CD4-positive, alpha-beta T cell treated with Interleukin-4 for 4 hours (primary cell): ENCODE results near the gene AMHR2.

ENCODE experiments used
- DNase-seq: peaks from one replicate; pipeline ENCODE4 v3.0.0-alpha.2; 2020

The AMHR2 gene

GRCh38 chr12:53453953-53454640 is 30.4 kb downstream of the AMHR2 start:
- DNase-seq: no peak

DNA sequence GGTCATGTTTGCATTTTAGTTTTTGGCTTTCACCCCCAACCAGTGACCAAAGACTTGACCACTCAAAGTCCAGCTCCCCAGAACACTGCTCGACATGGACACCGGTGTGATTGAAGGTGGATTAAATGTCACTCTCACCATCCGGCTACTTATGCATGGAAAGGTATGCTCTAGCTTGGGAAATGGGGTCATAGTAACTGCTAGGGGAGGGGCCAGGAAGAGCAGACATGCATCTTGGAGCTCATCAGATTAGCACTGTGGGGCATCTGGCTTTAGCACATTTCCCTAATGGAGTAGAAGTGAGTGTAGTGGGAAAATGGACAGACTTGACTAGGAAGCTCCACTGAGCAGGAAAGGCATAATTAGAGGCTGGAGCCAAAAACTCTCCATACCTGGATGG is 31.1 kb downstream of the AMHR2 start:
- no peak for DNase-seq

DNA sequence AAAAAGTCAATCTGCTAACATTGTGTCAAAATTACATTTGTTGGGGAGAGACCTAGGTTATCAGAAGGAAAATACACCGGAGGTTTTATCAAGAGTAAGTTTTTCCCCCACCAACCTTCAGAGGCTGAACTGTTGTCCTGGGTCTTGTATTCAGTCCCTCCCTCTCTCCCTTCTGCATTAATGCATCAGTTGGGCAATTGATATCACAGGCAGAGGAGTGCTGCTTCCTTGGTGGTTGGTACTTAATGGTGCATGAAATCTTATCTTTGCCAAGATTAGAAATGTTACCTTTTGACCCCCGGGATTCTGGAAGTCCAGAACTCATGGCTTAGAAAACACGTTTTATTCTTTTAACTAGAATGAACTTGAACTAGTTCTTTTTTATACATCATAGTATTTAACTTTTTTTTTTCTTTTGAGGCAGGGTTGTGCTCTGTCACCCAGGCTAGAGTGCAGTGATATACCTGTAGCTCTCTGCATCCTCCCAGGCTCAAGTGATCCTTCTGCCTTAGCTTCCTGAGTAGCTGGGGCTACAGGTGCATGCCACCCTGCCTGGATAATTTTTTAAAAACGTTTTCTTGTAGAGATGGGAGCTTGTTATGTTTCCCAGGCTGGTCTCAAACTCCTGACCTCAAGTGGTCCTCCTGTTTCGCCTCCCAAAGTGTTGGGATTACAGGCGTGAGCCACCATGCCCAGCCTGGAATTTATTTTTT is 33.2 kb downstream of the AMHR2 start:
- DNase-seq: no peak

GRCh38 chr12:53459097-53459496 is 35.4 kb downstream of the AMHR2 start:
- no peak for DNase-seq

DNA sequence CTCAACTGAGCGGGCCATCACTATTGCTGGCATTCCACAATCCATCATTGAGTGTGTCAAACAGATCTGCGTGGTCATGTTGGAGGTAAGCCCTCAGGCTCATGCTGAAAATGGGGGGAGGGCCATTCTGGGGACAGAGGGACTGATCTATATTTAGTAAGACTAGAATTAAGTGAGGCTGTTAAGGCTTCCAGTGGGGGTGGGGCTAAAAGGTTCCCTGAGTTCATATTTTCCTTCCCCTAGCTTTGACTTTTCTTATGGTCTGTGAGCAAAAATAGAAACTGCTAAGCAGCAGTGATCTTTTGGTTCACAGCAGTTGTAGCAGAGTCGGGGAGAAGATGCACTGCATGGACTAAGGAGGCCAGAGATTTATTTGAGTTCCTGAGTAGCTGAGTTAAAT is 37.4 kb downstream of the AMHR2 start:
- DNase-seq: no peak

DNA sequence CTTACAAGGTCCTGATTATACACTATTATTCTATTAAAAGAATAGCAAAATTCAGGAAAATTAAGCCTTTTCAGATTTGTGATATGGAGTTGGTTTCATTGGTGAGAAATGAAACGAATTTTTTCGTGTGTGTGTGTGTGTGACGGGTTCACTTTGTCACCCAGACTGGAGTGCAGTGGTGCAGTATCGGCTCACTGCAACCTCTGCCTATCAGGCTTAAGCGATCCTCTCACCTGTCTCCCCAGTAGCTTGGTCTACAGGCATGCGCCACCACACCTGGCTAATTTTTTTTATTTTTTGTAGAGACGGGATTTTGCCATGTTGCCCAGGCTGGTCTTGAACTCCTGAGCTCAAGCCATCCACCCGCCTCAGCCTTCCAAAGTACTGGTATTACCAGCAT is 37.9 kb downstream of the AMHR2 start:
- DNase-seq: no peak

- no peak for DNase-seq
Observed at GRCh38 chr12:53462935-53463334, 39.3 kb downstream of the AMHR2 start.

DNA sequence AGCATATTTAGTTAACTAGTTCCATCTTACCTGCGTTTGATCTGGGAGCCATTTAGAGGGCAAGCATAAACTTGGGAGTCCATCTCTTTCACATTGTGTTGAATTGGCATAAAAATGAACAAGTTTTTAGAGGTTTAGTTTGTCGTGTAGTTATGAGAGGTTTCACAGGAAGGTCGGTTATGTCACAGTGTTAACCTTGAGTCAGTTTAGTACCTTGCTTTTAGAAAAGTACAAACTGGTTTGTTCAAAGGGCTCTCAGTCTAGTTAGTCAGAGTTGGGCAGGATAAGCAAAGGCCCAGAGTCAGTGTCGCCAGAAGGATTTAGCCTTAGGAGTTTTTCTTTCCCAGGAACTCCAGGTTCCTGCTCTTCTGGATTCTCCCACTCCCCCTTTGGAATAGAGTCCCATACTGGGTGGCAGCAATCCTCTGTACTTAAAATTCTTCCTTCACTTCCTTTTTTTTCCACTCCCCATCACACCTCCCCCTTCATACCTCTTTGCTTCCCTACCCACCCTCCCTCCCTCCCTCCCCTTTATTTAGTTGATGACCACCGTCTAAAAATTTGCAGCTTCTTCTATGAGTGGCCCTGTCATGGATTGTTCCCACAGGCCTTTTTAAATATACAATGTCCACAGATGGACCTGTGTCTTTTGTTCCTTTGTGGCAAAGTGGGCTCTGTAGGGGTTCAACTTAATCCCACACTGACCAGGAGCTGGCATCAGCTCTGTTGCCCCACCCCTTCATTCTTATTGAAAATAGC is 40.3 kb downstream of the AMHR2 start:
- no peak for DNase-seq

GRCh38 chr12:53464685-53465418 is 41.2 kb downstream of the AMHR2 start:
- DNase-seq: no peak

- DNase-seq: no peak
Observed at GRCh38 chr12:53465679-53466078, 42.0 kb downstream of the AMHR2 start.

GRCh38 chr12:53466640-53467039 is 43.0 kb downstream of the AMHR2 start:
- DNase-seq: no peak

GRCh38 chr12:53467082-53467481 is 43.4 kb downstream of the AMHR2 start:
- no peak for DNase-seq

DNA sequence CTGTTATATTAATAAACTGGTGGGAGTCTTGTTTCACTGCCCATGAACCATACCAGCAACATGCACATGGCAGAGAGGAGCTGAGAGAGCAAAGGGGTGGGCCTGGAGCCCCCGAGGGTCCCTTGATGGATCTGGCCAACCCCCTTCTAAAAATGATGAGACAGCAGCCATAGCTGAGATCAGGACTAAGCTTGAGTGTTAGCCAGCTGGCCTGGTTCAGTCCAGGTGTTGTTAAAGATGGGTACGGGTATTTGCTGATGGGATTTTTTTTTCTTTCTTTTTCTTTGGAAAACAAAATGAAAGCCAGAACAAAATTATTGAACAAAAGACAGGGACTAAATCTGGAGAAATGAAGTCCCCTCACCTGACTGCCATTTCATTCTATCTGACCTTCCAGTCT is 44.2 kb downstream of the AMHR2 start:
- DNase-seq: no peak

DNA sequence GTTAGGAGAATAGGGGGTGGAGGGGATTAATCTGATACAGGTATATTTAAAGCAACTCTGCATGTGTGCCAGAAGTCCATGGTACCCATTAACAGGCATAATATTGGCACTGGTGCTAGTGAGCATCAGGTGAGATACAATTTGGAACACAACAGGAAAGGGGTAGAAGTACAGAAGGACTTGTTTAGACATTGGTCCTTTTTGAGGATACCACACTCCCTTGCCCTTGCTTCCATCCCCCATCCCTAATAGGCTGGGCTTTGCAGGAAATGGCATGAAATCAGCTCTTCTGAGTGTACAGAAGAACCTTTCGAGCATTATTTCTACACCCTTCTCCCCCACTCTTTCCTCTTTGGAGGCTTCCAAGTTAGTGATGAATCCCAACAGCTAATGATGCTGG is 44.6 kb downstream of the AMHR2 start:
- no peak for DNase-seq

GRCh38 chr12:53472056-53472582 is 48.5 kb downstream of the AMHR2 start:
- no peak for DNase-seq

DNA sequence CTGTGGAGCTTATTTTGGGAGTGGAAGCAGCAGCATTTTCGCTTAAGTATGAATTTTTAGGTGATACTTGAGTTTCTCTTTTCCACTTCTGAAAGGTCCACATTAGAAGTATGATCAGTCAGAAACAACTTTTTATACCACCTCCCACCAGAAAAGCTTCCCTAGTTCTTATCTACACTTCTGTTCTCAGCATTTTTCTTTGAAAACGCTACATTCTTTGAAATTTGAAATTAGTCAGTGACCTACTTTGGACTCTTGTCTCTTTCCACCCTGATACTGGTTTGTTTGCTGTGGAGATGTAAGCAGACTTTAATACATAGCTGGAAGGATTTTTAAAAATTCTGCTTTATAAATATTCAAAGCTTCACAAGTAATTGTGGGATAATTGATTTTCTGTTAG is 50.4 kb downstream of the AMHR2 start:
- DNase-seq: no peak

DNA sequence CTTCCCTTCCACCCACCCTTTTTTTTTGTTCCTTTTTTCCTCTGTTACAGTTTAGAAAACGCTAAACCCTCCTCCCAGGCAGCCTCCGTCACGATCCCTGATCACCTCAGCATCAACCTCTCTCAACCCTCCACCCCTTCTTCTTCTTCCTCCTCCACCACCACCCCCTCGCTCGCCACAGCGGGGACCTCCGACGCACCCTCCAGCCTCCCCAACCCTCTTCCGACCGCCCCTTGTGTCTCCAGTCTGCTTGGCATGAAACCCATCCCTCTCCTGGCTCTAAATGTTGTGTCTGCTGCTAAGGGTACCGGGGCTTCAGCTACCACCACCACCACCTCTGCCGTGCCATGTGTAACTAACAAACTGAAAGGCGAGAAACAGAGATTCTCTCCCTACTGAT is 51.2 kb downstream of the AMHR2 start:
- DNase-seq: no peak

GRCh38 chr12:53476769-53477209 is 53.1 kb downstream of the AMHR2 start:
- no peak for DNase-seq

DNA sequence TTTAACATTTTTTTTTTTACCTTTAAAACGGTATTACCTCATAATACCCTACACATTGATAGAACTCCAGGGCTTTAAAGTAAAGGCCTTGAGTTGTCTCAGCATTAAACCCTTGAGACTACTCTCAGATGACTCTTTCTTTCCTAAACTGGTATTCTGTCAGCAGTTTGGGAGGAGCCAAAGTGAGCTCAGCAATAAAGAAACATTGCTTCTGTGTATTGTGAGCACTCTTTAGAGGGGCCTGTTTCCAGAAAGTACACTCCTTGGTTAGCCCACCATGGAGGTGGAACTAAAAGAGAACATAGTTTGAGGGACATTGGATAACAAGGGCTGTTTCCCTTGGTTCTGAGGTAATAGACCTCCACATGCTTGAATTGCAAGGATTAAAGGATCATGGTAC is 55.2 kb downstream of the AMHR2 start:
- no peak for DNase-seq

GRCh38 chr12:53479331-53479730 is 55.7 kb downstream of the AMHR2 start:
- DNase-seq: no peak

DNA sequence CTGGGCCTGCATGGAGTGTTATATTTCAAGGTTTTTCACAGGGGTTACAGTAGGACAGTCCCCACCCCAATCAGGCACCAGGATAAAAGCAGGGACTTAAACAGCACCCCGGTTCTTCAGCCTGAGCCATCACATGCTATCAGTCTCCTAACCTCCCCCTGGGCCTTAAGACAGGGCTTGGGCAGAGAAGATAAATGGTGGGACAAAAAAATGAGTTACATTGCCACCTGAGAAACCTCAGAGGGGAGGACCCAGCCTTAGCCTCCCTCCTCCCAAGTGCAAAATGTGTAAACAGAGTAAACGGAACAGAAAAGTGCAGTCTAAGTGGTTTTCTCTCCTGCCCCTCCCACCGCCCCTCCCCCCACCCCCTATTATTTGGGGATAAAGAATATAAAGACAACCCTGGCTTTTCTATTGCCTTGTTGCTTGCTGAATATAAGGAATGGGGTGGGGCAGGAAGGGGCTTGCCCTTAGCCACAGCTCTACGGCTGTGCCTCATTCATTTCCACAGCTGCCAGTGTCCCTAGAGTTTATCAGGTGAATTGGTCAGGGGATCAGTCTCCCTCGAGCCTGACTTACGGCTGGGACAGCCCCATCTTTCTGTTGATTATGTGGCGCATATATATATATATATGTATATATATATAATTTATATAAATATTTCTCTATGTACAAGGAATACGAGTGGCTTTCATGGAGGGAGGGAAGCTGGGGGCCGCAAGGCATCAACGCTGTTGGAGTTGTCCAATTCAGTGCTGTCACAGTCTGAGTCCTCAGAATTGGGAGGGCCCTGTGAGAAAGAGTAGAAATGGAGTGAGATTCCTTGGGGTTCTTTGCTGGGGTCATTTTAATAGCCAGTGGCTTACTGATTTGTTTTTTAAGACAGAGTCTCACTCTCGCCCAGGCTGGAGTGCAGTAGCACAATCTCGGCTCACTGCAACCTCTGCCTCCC is 57.1 kb downstream of the AMHR2 start:
- no peak for DNase-seq
